GM18861 (cell line): Measurements from ENCODE around the gene FADS6.
"Not testable (repeated sequence)": the region's sequence is repeated elsewhere in the genome, so short reads cannot be mapped to it uniquely, and the experiment has no call there.

Experiments
- ATAC-seq: cut with Tn5 transposase; IDR thresholded peaks from one replicate; pipeline ENCODE4 v1.9.1; 2021; ENCODE audit not compliant: unreplicated experiment

FADS6 gene

GRCh38 chr17:74921026-74921681 is 27.7 kb upstream of the FADS6 start:
- no peak for ATAC-seq

GRCh38 chr17:74920642-74921025 is 27.2 kb upstream of the FADS6 start:
- ATAC-seq: no peak

- no peak for ATAC-seq
Observed at GRCh38 chr17:74920306-74920620, 26.8 kb upstream of the FADS6 start.

GRCh38 chr17:74919440-74920305 is 26.2 kb upstream of the FADS6 start:
- no peak for ATAC-seq

DNA sequence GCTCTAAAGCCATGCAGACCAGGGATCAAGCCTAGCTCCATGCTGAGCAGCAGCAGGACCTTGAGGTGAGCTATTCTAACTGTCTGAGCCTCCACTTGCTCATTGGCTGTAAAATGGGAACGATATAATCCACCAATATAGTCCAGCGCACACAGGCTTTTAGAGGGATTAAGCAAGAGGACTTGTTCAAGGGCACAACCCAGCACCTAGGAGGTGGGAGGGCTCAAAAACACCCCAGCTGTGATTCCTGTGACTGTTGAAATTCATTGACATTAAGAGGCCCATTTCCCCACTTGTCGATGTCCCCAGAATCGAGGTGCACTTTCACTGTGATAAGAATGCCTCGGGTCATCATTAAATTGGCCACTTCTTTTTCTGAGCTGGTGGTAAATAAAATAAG is 25.5 kb upstream of the FADS6 start:
- ATAC-seq: no peak

DNA sequence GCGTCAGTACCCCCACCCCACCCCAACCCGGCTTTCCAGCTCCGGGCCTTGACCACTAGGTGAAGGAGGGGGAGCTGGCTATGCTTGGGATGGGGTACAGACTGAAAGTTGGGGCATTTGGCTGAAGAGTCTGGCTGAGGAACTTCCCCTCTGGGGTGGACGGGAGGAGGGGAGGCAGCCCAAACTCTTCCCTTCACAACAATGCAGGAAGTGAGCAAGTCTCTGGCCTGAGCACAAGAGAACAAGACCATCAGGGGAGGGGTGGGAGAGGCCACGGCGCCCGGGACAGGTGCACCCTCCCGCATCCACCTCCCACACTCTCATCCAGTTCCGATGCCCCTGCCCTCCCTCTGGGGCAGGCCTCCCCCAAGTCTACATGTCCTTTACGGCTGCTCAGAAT is 24.0 kb upstream of the FADS6 start:
- ATAC-seq: no peak

- no peak for ATAC-seq
Observed at GRCh38 chr17:74916851-74917199, 23.4 kb upstream of the FADS6 start.

DNA sequence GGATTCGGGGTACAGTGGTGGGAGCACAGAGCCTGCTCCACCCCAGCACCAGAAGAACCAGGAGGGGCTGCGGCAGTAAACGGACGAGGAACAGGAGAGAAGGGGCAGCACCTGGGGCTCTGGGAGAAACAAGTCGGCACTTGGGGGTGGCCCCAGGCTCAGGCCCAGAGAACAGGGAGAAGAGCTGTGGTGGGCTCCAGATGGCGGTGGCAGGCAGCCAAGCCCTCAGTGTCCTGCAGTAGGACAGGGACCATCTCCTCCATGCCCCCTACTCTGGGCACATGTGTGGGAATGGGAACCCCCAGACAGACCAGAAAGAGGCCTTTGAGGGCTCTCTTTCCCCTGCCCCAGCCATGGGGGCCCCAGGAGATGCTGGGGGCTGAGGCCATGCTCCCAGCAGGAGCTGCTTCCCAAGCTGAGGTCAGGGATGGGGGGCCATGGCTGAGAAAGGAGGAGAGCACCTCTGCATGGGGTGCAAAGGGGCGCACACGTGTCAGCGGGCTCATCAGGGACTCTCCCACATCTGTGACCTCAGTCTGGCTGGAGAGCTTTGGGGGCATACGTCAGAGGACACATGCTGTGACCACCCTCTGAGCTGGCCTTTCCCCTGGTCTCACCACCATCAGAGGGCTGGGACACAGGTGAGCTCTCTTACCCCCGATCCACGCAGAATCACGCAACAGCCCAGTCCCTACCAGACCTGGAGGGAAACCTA is 22.9 kb upstream of the FADS6 start:
- no peak for ATAC-seq

DNA sequence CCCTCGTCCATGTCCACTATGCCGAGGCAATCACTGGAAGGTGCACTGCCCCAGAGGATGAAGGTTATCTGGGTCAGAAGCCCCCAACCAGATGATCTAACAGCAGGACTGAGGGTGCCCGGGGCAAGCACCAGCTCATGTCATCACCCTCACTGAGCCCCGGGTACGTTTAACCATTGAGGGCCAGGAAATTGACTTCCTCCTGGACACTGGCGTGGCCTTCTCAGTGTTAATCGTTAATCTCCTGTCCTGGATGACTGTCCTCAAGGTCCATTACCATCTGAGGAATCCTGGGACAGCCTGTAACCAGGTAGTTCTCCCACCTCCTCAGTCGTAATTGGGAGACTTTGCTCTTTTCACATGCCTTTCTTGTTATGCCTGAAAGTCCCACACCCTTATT is 18.0 kb upstream of the FADS6 start:
- not testable (repeated sequence) for ATAC-seq

- ATAC-seq: not testable (repeated sequence)
Observed at GRCh38 chr17:74909097-74909496, 15.7 kb upstream of the FADS6 start.

DNA sequence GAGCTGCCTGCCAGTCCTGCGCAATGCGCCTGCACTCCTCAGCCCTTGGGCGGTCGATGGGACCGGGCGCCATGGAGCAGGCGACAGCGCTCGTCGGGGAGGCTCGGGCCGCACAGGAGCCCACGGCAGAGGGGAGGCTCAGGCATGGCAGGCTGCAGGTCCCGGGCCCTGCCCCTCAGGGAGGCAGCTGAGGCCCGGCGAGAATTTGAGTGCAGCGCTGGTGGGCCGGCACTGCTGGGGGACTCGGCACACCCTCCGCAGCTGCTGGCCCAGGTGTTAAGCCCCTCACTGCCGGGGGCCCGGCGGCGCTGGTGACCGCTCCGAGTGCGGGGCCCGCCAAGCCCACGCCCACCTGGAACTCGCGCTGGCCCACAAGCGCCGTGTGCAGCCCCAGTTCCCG is 13.6 kb upstream of the FADS6 start:
- no peak for ATAC-seq

DNA sequence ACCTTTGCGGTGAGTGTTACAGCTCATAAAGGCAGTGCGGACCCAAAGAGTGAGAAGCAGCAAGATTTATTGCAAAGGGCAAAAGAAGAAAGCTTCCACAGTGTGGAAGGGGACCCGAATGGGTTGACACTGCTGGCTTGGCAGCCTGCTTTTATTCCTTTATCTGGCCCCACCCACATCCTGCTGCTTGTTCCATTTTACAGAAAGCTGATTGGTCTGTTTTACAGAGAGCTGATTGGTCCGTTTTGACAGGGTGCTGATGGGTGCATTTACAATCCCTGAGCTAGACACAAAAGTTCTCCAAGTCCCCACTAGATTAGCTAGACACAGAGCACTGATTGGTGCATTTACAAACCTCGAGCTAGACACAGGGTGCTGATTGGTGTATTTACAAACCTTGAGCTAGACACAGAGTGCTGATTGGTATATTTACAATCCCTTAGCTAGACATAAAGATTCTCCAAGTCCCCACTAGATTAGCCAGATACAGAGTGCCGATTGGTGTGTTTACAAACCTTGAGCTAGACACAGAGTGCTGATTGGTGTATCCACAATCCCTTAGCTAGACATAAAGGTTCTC is 12.9 kb upstream of the FADS6 start:
- ATAC-seq: not testable (repeated sequence)

GRCh38 chr17:74904687-74905409 is 11.4 kb upstream of the FADS6 start:
- ATAC-seq: no peak

- no peak for ATAC-seq
Observed at GRCh38 chr17:74903671-74904070, 10.2 kb upstream of the FADS6 start.

DNA sequence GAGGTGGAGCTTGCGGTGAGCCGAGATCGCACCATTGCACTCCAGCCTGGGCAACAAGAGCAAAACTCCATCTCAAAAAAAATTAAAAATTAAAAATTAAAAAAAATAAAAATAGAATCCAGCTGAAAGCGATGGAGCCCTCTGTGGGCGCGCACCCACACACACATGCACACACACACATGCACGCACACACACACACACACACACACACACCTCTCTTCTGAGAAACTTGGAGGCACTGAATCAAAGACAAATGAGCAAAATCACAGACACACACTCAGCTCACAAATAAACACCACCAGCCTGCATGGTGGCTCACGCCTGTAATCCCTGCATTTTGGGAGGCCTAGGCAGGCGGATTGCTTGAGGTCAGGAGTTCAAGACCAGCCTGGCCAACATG is 9.6 kb upstream of the FADS6 start:
- ATAC-seq: no peak

- no peak for ATAC-seq
Observed at GRCh38 chr17:74901353-74902135, 8.1 kb upstream of the FADS6 start.

GRCh38 chr17:74900208-74900607 is 6.8 kb upstream of the FADS6 start:
- no peak for ATAC-seq

DNA sequence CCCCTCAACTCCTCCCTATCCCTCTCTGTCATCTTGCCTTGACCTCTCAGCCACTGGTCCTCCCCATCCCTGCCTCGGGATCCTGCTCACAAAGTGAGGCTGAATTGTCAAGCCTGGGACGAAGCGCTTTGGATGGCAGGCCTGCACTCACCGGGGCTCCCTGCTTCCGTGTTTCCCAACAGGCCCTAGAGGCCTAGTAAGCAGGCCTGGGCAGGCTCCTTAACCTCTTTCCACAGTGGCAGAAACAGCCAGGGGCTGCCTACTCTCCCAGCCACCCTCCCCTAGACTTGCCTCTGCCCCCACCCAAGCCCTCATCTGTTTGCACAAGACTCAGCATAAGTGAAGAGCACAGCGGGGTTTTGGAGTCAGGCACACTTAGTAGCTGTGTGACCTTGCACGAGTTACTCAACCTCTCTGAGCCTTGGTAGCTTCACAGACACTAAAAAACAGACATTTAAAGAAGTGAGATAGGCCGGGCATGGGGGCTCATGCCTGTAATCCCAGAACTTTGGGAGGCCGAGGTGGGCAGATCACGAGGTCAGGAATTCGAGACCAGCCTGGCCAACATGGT is 5.0 kb upstream of the FADS6 start:
- no peak for ATAC-seq

DNA sequence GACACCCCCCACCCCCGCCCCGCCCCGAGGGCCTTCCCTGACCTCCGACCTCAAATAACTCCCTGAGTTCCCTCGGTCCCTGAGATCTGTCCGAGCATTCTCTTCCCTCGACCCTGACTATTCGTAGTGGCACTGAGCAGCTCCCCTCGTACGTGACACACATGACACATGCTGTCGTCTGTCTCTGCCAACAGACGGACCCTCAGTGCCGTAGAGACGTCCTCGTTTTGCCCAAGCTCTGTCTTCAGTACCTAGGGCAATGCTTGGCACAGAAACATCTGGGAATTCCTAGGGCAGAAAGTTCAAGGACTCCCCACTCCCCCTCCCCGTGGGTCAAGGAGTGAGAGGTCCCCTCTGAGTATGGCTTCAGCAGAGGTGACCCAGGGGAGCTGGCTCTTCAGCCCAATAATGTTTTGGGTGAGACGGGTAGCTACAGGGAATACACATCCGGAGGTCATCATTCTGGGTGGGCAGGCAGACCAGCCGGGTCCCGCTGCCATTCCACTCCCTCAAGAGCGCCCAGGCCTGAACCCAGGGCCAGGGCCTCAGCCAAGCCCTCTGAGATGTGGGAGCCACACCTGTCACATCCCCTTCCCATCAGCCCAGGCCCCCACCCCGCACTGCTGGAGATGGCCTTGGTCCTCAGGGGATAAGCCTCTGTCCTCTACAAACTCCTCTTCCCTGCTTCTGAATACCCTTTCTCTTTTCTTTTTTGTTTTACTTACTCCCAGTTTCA is 671 bp upstream of the FADS6 start:
- ATAC-seq: no peak
